Gastrocnemius medialis (tissue), 4 donors: ENCODE results near the gene PDXK. TPM values are rescaled to one million over a fixed set of nuclear protein-coding genes. Genes with fewer than 3 reads are reported as not detected.

Experiments
- ATAC-seq, 2 donors: fragments of 150-250 bp; one replicate each; pipeline ENCODE4 v1.9.1; 2016
- DNase-seq, 2 donors: peaks; one replicate each; pipeline ENCODE4 v3.0.0-alpha.2; 2019
- H3K27ac ChIP-seq, 4 donors: fragments of 200-600 bp; sonication (generic); 1 replicate in 1 of 4; 2 replicates in 3 of 4; pipeline ENCODE4 v1.5.1; 2016 to 2018; ENCODE audit warnings: mild to moderate bottlenecking in 2 of 4, moderate library complexity in 1 of 4
- H3K27me3 ChIP-seq, 3 donors: fragments of 200-600 bp; sonication (generic) in 2 of 3; 1 replicate in 1 of 3; 2 replicates in 2 of 3; pipeline versions ENCODE4 v1.5.1 to v1.6.0; 2016 to 2019; ENCODE audit warnings: mild to moderate bottlenecking in 1 of 3, moderate library complexity in 1 of 3
- H3K36me3 ChIP-seq, 2 donors: fragments of 200-600 bp; sonication (generic) in 1 of 2; one replicate each; pipeline ENCODE4 v1.5.1; 2017 to 2018
- H3K4me1 ChIP-seq, 2 donors: fragments of 200-600 bp; sonication (generic) in 1 of 2; one replicate each; pipeline ENCODE4 v1.5.1; 2016 to 2017; ENCODE audit warnings: mild to moderate bottlenecking in 2 of 2
- H3K4me3 ChIP-seq, 4 donors: fragments of 200-600 bp; sonication (generic) in 3 of 4; 1 replicate in 1 of 4; 2 replicates in 3 of 4; pipeline ENCODE4 v1.5.1; 2016 to 2019; ENCODE audit warnings: mild to moderate bottlenecking in 2 of 4
- H3K9me3 ChIP-seq, 3 donors: fragments of 200-600 bp; sonication (generic) in 2 of 3; 1 replicate in 1 of 3; 2 replicates in 2 of 3; pipeline ENCODE4 v1.5.1; 2016 to 2019
- POLR2A ChIP-seq, 2 donors: fragments of 450-650 bp; IDR thresholded peaks; one replicate each; pipeline ENCODE4 v1.6.1; 2017; ENCODE audit warnings: antibody characterized with exemption in 2 of 2, mild to moderate bottlenecking in 2 of 2, moderate library complexity in 2 of 2
- in situ Hi-C, 4 donors: fragments of 200-750 bp; cut with MboI; loops; one replicate each; pipeline versions ENCODE4 v1.15.0 to v1.8.0; 2017; ENCODE audit warnings: low sequenced_read_pairs in 4 of 4
- intact Hi-C: fragments of 100-400 bp; cut with DNase I; formaldehyde crosslinking; loops from one replicate; pipeline ENCODE4 v1.15.1; 2023; ENCODE audit warnings: low total_unique reads
- total RNA-seq, 4 donors: library from RNA; depleted of rRNA; stranded (reverse); fragments of >200 nt; gene quantifications; one replicate each; pipeline versions ENCODE4 v1.1.0 to v1.2.3, GENCODE V29; 2016
- TF ChIP-seq, protein P1 (sequence below), 5 experiments: fragments of 450-650 bp in 3 of 5; fragments of 200-600 bp in 2 of 5; sonication (generic) in 2 of 5; IDR thresholded peaks in 4 of 5; conservative IDR thresholded peaks in 1 of 5; 1 replicate in 4 of 5; 2 replicates in 1 of 5; pipeline ENCODE4 v1.5.1; 2016 to 2019; ENCODE audit warnings: antibody characterized with exemption in 5 of 5, mild to moderate bottlenecking in 3 of 5, moderate library complexity in 3 of 5

The PDXK gene
- total RNA-seq, 4 donors from 2014 or later = 12.4 to 39.2 (median 21.9) TPM

DNA sequence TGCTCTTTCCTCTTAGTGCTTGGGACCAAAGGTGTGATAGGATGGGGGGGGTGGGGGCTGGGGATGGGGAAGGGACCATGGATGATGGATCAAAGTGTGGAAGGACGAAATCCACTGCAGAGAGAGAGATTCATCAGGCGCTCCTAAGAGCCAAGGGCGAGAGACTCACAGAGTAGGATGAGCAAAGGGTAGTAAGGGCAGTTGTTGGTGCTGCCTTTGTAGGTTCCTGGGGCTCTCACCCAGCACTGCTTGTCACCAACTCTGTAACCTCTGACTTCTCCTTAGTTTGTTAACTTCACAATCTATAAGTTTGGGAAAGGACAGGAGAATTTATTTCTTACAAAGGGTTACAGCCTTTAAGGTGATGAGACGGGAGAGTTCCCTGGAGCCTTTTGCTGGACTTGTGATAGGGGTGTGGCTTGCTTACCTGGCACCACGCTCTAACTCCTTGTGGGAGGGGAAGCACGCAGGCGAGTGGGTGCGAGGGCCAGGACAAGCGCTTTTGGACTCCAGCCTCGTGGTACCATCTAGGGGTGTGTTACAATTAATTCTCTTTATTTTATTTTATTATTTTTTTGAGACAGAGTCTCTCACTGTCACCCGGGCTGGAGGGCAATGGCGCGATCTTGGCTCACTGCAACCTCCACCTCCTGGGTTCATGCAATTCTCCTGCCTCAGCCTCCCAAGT lies 1.6 kb upstream of the PDXK start:
- Histone ChIP-seq H3K4me3 (no peak overlapping the region), H3K27me3 (no peaks in the 10 kb centered on the region), H3K36me3 (no peaks in the 10 kb centered on the region), H3K27ac (no peak overlapping the region), H3K4me1 (peaks cover 13 to 24% of the 10 kb centered on the region in 2 donors), H3K9me3 (no peaks in the 10 kb centered on the region)
- ATAC-seq (no peak), DNase-seq (no peak)
- no peak for TF ChIP-seq POLR2A (IDR thresholded peaks at IDR 0.05)
- TF ChIP-seq, protein P1, sequence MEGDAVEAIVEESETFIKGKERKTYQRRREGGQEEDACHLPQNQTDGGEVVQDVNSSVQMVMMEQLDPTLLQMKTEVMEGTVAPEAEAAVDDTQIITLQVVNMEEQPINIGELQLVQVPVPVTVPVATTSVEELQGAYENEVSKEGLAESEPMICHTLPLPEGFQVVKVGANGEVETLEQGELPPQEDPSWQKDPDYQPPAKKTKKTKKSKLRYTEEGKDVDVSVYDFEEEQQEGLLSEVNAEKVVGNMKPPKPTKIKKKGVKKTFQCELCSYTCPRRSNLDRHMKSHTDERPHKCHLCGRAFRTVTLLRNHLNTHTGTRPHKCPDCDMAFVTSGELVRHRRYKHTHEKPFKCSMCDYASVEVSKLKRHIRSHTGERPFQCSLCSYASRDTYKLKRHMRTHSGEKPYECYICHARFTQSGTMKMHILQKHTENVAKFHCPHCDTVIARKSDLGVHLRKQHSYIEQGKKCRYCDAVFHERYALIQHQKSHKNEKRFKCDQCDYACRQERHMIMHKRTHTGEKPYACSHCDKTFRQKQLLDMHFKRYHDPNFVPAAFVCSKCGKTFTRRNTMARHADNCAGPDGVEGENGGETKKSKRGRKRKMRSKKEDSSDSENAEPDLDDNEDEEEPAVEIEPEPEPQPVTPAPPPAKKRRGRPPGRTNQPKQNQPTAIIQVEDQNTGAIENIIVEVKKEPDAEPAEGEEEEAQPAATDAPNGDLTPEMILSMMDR (IDR thresholded peaks at IDR 0.05 in 4 of 5, conservative IDR thresholded peaks at IDR 0.05 in 1 of 5) = no peak
- intact Hi-C loops = loop anchor here (5.0 kb wide), 1 partner anchor 60 kb away; the partner anchor contains the start of genes HSF2BP and RRP1B
- in situ Hi-C loops = loop anchor here in 1 of 4 donors (25.0 kb wide), 1 partner anchor 95 kb away; no protein-coding TSS in a partner anchor

DNA sequence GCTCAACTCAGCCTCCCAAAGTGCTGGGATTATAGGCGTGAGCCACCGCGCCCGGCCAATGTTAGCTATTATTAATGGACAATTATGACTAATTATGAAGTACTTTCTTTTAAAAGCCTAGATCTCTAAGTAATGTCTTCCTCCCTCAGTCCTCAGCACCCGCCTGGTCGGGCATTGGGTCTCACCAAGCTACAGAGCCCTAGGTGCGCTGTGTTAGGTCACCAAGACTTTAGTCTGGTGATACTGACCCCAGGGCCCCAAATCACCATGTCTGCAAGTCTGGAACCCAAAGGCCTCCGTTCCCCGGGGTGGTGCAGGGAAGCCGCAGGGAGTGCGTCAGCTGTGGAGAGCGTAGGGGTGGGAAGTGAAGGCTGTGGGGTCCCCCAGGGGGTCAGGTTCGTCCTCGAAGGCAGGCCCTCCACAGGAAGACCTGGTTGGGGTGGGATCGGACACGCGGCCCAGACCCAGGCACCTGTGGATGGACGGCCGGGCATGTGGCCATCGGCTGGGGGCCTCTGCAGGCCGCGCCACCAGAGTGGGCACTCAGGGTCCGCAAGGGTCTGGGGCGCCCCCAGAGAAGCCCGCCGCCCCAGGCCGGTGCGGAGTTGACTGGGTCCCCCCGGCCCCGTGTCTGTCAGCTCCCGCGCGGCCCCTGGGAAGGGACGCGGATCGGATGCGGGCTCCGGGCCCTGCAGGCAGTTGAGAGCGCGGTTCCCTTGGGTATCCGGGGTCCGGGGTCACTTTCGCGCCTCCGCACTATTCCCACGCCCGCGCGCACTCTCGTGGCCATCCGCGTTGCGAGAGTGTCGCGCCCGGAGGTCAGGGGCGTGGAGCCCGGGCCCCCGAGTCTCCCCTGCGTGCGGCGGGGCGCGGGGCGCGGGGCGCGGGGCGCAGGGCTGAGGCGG lies 710 bp upstream of the PDXK start:
- DNase-seq (no peak), ATAC-seq (no peak)
- TF ChIP-seq, protein P1 (IDR thresholded peaks at IDR 0.05 in 4 of 5, conservative IDR thresholded peaks at IDR 0.05 in 1 of 5) = no peak
- TF ChIP-seq POLR2A (IDR thresholded peaks at IDR 0.05) = no peak
- peaks cover 13 to 18% of the 10 kb centered on the region in 2 donors for H3K4me1 ChIP-seq
- in situ Hi-C loops = loop anchor here in 1 of 4 donors (25.0 kb wide), 1 partner anchor 94 kb away; no protein-coding TSS in a partner anchor
- peak overlapping the region; percentile 59 to 97 (median 76) for H3K4me3 ChIP-seq
- H3K27me3 ChIP-seq = no peaks in the 10 kb centered on the region
- H3K9me3 ChIP-seq = no peaks in the 10 kb centered on the region
- no peaks in the 10 kb centered on the region for H3K36me3 ChIP-seq
- intact Hi-C loops = loop anchor here (5.0 kb wide), 1 partner anchor 61 kb away; the partner anchor contains the start of genes HSF2BP and RRP1B
- H3K27ac ChIP-seq = peak overlapping the region; percentile 14 to 82 (median 64)

DNA sequence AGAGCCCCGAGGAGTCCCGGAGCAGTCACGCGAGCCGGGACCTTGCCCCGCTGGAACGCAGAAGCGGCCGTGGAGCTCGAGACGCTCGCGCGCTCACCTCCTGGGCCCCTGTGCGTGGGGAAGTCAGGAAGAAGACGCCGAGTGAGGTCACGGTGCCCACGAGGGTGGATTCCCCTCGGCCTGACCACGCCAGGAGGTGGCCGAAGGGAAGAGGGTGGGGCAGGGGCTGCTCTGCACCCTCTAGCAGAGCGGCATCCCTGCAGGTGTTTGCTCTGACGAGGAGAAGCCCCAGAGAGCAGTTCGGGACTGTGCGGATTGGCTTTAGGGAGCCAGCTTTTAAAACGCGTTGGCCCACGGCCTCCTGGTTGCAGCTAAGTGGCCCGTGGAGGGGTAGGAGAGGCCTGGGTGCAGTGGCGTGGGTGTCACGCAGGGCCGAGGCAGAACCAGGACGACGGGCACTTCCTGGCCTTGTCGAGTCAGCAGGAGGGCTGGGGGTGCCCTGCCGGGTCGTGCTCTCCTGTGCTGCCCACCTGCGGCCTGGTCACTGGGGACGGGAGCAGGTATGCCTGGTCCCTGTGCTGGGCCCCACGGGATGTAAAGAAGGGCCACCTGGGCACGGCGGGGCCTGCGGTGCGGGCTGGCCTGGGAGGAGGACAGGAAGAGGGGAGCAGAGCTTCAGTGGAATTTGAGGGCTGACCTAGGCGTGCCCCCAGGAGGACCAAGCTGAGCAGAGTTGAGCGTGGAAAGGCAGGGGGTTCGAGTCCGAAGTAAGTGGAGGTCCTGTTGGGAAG lies 1.0 kb downstream of the PDXK start:
- TF ChIP-seq, protein P1 (IDR thresholded peaks at IDR 0.05 in 4 of 5, conservative IDR thresholded peaks at IDR 0.05 in 1 of 5) = no peak
- no peak for TF ChIP-seq POLR2A (IDR thresholded peaks at IDR 0.05)
- no peaks in the 10 kb centered on the region for H3K36me3 ChIP-seq
- no peak for DNase-seq
- H3K4me3 ChIP-seq = peak overlapping the region; percentile 59 to 97 (median 76)
- H3K9me3 ChIP-seq = no peaks in the 10 kb centered on the region
- peak in 1 of 2 donors; percentile 1 for ATAC-seq
- in situ Hi-C loops = loop anchor here in 2 of 4 donors (10.0 to 25.0 kb wide), 2 partner anchors 55 to 92 kb away; partner anchors contain the start of gene CSTB (in 1 of the 2)
- peak overlapping the region; percentile 49 to 82 (median 76) for H3K27ac ChIP-seq
- intact Hi-C loops = loop anchor here (5.0 kb wide), 1 partner anchor 63 kb away; the partner anchor contains the start of genes HSF2BP and RRP1B
- H3K4me1 ChIP-seq = peaks cover 13 to 18% of the 10 kb centered on the region in 2 donors
- no peaks in the 10 kb centered on the region for H3K27me3 ChIP-seq

GRCh38 chr21:43720539-43721166 lies 1.7 kb downstream of the PDXK start:
- in situ Hi-C loops = loop anchor here in 2 of 4 donors (10.0 to 25.0 kb wide), 2 partner anchors 54 to 92 kb away; partner anchors contain the start of gene CSTB (in 1 of the 2)
- H3K4me1 ChIP-seq = peaks cover 17 to 23% of the 10 kb centered on the region in 2 donors
- ATAC-seq = no peak
- intact Hi-C loops = no loop called here
- TF ChIP-seq, protein P1 (IDR thresholded peaks at IDR 0.05 in 4 of 5, conservative IDR thresholded peaks at IDR 0.05 in 1 of 5) = no peak
- TF ChIP-seq POLR2A (IDR thresholded peaks at IDR 0.05) = no peak
- no peaks in the 10 kb centered on the region for H3K36me3 ChIP-seq
- DNase-seq = no peak
- no peak overlapping the region for H3K27ac ChIP-seq
- peak overlapping the region in 2 of 4 donors; percentile 61 to 90 for H3K4me3 ChIP-seq
- no peaks in the 10 kb centered on the region for H3K27me3 ChIP-seq
- no peaks in the 10 kb centered on the region for H3K9me3 ChIP-seq
